Hypothalamus (tissue), 51 donors: ENCODE data around the gene LGSN.
A peak's percentile ranks its signal among the peaks of the same experiment; 100 is the strongest.
"Not testable (repeated sequence)": the region's sequence is repeated elsewhere in the genome, so short reads cannot be mapped to it uniquely, and the experiment has no call there.

Experiments
- DNase-seq, 51 donors: peaks; one replicate each; lab custom pipeline; 2025; lab: John Stamatoyannopoulos, UW

LGSN gene

GRCh38 chr6:63307581-63308246 is 12.1 kb downstream of the LGSN start:
- no peak for DNase-seq

GRCh38 chr6:63306420-63306819 is 13.4 kb downstream of the LGSN start:
- no peak for DNase-seq

- no peak for DNase-seq
Observed at GRCh38 chr6:63305277-63305676, 14.5 kb downstream of the LGSN start.

- DNase-seq: no peak
Observed at GRCh38 chr6:63303476-63303875, 16.3 kb downstream of the LGSN start.

- no peak for DNase-seq
Observed at GRCh38 chr6:63299667-63300066, 20.1 kb downstream of the LGSN start.

GRCh38 chr6:63295553-63296194 is 24.1 kb downstream of the LGSN start:
- DNase-seq: no peak

- DNase-seq: no peak
Observed at GRCh38 chr6:63290492-63291058, 29.2 kb downstream of the LGSN start.

GRCh38 chr6:63289269-63289872 is 30.4 kb downstream of the LGSN start:
- no peak for DNase-seq

- DNase-seq: no peak
Observed at GRCh38 chr6:63280639-63281180, 39.1 kb downstream of the LGSN start.

GRCh38 chr6:63278916-63279315 is 40.9 kb downstream of the LGSN start:
- no peak for DNase-seq

GRCh38 chr6:63275953-63276352 is 43.8 kb downstream of the LGSN start:
- DNase-seq: no peak

GRCh38 chr6:63274795-63275430 is 44.9 kb downstream of the LGSN start:
- DNase-seq: not testable (repeated sequence)

GRCh38 chr6:63272397-63272796 is 47.4 kb downstream of the LGSN start:
- DNase-seq: peak in 1 of 51 donors; percentile 6

- DNase-seq: no peak
Observed at GRCh38 chr6:63269470-63269869, 50.3 kb downstream of the LGSN start.

GRCh38 chr6:63268574-63268973 is 51.2 kb downstream of the LGSN start:
- DNase-seq: no peak

GRCh38 chr6:63267828-63268227 is 52.0 kb downstream of the LGSN start:
- DNase-seq: no peak

GRCh38 chr6:63267046-63267445 is 52.7 kb downstream of the LGSN start:
- no peak for DNase-seq

GRCh38 chr6:63263444-63263843 is 56.3 kb downstream of the LGSN start:
- no peak for DNase-seq

- no peak for DNase-seq
Observed at GRCh38 chr6:63261820-63262219, 58.0 kb downstream of the LGSN start.

GRCh38 chr6:63259153-63259552 is 60.6 kb downstream of the LGSN start:
- no peak for DNase-seq

- no peak for DNase-seq
Observed at GRCh38 chr6:63249875-63250482, 69.8 kb downstream of the LGSN start.
